BLaER1 treated with 17β-estradiol and CSF1 and Interleukin-3, amounts not matched to agents 10 nM and 100 nM (cell line): ENCODE results near the gene SDK2.

Source experiments
- H3K27ac ChIP-seq, 11 experiments: shearing (Covaris generic); formaldehyde crosslinking; 2 replicates each; pipeline ENCODE4 v1.8.1; 2022
- H3K27me3 ChIP-seq, 11 experiments: shearing (Covaris generic); formaldehyde crosslinking; 2 replicates each; pipeline ENCODE4 v1.8.1; 2022
- H3K36me3 ChIP-seq, 11 experiments: shearing (Covaris generic); formaldehyde crosslinking; 2 replicates each; pipeline ENCODE4 v1.8.1; 2022
- H3K4me1 ChIP-seq, 10 experiments: shearing (Covaris generic); formaldehyde crosslinking; 2 replicates each; pipeline ENCODE4 v1.8.1; 2022
- H3K4me2 ChIP-seq, 11 experiments: shearing (Covaris generic); formaldehyde crosslinking; 2 replicates each; pipeline ENCODE4 v1.8.1; 2022
- H3K4me3 ChIP-seq, 10 experiments: shearing (Covaris generic); formaldehyde crosslinking; 2 replicates each; pipeline ENCODE4 v1.8.1; 2022
- H3K9ac ChIP-seq, 11 experiments: shearing (Covaris generic); formaldehyde crosslinking; 2 replicates each; pipeline ENCODE4 v1.8.1; 2022
- H3K9me3 ChIP-seq, 11 experiments: shearing (Covaris generic); formaldehyde crosslinking; replicated peaks in 1 of 11; 2 replicates each; pipeline ENCODE4 v1.8.1; 2022
- H4K20me1 ChIP-seq, 11 experiments: shearing (Covaris generic); formaldehyde crosslinking; 2 replicates each; pipeline ENCODE4 v1.8.1; 2022
- Cebpa-rat ChIP-seq, 11 experiments: shearing (Covaris generic); IDR thresholded peaks; 2 replicates each; pipeline ENCODE4 v1.8.1; 2022

SDK2 gene

DNA sequence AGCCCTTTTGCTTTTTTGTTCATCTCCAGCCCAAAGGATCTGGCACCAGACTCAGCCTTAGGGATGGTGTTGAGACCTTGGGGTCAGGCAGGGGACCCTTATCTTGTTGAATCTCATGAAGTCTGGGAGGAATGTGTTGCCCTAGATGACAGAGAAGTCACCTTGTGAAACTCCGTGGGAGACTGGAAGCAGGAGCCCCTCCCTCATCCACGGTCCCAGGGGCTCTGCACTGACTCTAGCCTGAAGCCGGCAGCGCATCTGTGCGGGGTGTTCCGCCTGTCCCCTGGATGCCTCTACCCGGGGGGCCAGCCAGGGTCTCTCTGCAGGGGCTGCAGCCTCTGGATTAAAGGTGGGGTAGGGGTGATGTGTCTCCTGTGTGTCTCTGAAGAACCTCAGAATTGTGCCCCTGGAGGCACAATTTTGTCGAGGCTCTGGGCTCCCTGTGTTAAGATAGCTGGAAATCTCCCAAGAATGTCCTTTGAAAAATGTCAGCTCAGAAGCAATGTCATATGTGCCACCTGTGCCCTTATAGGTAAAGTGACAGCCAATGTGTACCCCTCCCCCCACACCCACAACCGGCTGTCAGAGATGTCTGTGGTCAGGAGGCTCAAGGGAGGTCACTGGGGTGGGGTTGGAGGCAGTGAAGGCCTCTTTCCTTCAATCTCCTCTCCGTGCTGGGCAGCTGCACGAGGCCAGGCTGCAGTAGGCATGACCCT is 300.3 kb downstream of the SDK2 start:
- H3K4me1 ChIP-seq: peaks cover 10 to 31% (median 16%) of the 10 kb centered on the region in 10 experiments
- H3K27ac ChIP-seq: no peak overlapping the region; a peak in 1 of 22 replicates
- peak overlapping the region in 9 of 11 experiments; percentile 37 to 63 (median 51); a peak in 14 of 22 replicates for H3K4me2 ChIP-seq
- H3K9me3 ChIP-seq: no peaks in the 10 kb centered on the region
- H3K9ac ChIP-seq: 0 out of 22 replicates have a peak overlapping the region, but pooled peaks of 1 of the 11 experiments have one; percentile 24
- H3K4me3 ChIP-seq: no peak overlapping the region
- H4K20me1 ChIP-seq: no peaks in the 10 kb centered on the region
- no peak for TF ChIP-seq Cebpa-rat (IDR thresholded peaks at IDR 0.05)
- H3K36me3 ChIP-seq: no peaks in the 10 kb centered on the region; a peak in 1 of 22 replicates
- no peaks in the 10 kb centered on the region for H3K27me3 ChIP-seq

- Histone ChIP-seq H3K4me3 (no peak overlapping the region), H3K27ac (peak overlapping the region in 1 of 11 experiments; percentile 17; a peak in 1 of 22 replicates), H3K9me3 (no peaks in the 10 kb centered on the region), H4K20me1 (no peaks in the 10 kb centered on the region), H3K36me3 (no peaks in the 10 kb centered on the region; a peak in 2 of 22 replicates), H3K27me3 (no peaks in the 10 kb centered on the region), H3K4me2 (peak overlapping the region in 10 of 11 experiments; percentile 11 to 63 (median 52); a peak in 18 of 22 replicates), H3K9ac (0 out of 22 replicates have a peak overlapping the region, but pooled peaks of 1 of the 11 experiments have one; percentile 35), H3K4me1 (peaks cover 10 to 38% (median 16%) of the 10 kb centered on the region in 10 experiments)
- TF ChIP-seq Cebpa-rat (IDR thresholded peaks at IDR 0.05): no peak
These were observed 301.0 kb downstream of the SDK2 start for GRCh38 chr17:73343168-73343634.

- TF ChIP-seq Cebpa-rat (IDR thresholded peaks at IDR 0.05): no peak
These were observed 301.6 kb downstream of the SDK2 start for GRCh38 chr17:73342541-73343167.

GRCh38 chr17:73342050-73342522 is 302.2 kb downstream of the SDK2 start:
- no peaks in the 10 kb centered on the region; a peak in 2 of 22 replicates for H3K36me3 ChIP-seq
- H4K20me1 ChIP-seq: no peaks in the 10 kb centered on the region
- H3K4me3 ChIP-seq: no peak overlapping the region
- H3K4me2 ChIP-seq: no peak overlapping the region
- no peak for TF ChIP-seq Cebpa-rat (IDR thresholded peaks at IDR 0.05)
- H3K27ac ChIP-seq: no peak overlapping the region
- H3K9me3 ChIP-seq: no peaks in the 10 kb centered on the region
- H3K9ac ChIP-seq: no peak overlapping the region
- H3K27me3 ChIP-seq: no peaks in the 10 kb centered on the region
- H3K4me1 ChIP-seq: peaks cover 10 to 40% (median 16%) of the 10 kb centered on the region in 10 experiments

More at GRCh38 chr17:73342541-73343167, 301.6 kb downstream of the SDK2 start:
- no peak overlapping the region for H3K4me3 ChIP-seq
- no peaks in the 10 kb centered on the region for H3K9me3 ChIP-seq
- H3K36me3 ChIP-seq: no peaks in the 10 kb centered on the region; a peak in 2 of 22 replicates
- peak overlapping the region in 10 of 11 experiments; percentile 11 to 63 (median 52); a peak in 18 of 22 replicates for H3K4me2 ChIP-seq
- 0 out of 22 replicates have a peak overlapping the region, but pooled peaks of 1 of the 11 experiments have one; percentile 35 for H3K9ac ChIP-seq
- H3K27me3 ChIP-seq: no peaks in the 10 kb centered on the region
- peaks cover 10 to 40% (median 16%) of the 10 kb centered on the region in 10 experiments for H3K4me1 ChIP-seq
- no peaks in the 10 kb centered on the region for H4K20me1 ChIP-seq
- peak overlapping the region in 1 of 11 experiments; percentile 17; a peak in 1 of 22 replicates for H3K27ac ChIP-seq

DNA sequence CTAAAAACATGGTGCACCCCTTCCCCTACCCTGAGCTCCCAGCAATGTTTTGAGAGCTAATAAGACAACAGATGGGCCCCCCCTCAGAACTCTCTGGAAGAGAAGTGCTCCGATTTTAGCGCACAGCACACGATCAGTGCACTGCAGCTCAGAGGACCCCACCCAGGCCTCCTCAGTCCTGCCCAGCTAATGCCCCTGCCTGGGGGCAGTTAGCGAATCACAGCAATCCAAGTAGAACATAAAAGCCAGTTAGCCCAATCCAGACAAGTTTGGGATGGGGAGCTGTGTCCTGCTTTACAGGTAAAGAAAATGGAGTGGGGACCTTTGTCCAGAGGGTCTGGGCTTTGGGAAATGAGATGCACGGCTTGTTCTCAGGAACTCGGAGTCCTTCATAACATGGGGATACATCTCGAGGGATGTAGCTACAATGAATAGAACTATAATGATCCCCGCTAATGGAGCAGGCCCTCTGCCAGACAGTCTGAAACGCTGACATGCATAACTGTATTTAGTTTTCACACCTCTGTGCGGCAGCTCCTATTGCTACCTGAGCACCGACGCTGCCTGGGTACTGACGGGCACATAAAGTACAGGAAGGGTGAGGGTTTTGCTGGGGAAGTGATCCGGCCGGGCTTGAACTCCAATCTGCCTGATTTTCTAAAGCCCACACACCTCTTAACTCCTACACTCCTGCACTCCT is 302.7 kb downstream of the SDK2 start:
- Histone ChIP-seq H4K20me1 (no peaks in the 10 kb centered on the region), H3K27ac (no peak overlapping the region), H3K9me3 (no peaks in the 10 kb centered on the region), H3K4me2 (no peak overlapping the region), H3K36me3 (no peaks in the 10 kb centered on the region; a peak in 2 of 22 replicates), H3K4me3 (no peak overlapping the region), H3K4me1 (peaks cover 10 to 40% (median 16%) of the 10 kb centered on the region in 10 experiments), H3K27me3 (no peaks in the 10 kb centered on the region), H3K9ac (no peak overlapping the region)
- TF ChIP-seq Cebpa-rat (IDR thresholded peaks at IDR 0.05): no peak

- Histone ChIP-seq H3K9ac (no peak overlapping the region), H3K36me3 (no peaks in the 10 kb centered on the region; a peak in 2 of 22 replicates), H3K9me3 (no peaks in the 10 kb centered on the region), H3K4me1 (peaks cover 10 to 40% (median 17%) of the 10 kb centered on the region in 10 experiments), H3K27ac (peak overlapping the region in 2 of 11 experiments; percentile 18 to 32; a peak in 1 of 22 replicates), H3K27me3 (no peaks in the 10 kb centered on the region), H3K4me2 (peak overlapping the region in 4 of 11 experiments; percentile 16 to 54 (median 27); a peak in 4 of 22 replicates), H3K4me3 (no peak overlapping the region), H4K20me1 (no peaks in the 10 kb centered on the region)
- TF ChIP-seq Cebpa-rat (IDR thresholded peaks at IDR 0.05): peak in 2 of 11 experiments; percentile 38 to 61; a peak in 2 of 22 replicates
These were observed 304.1 kb downstream of the SDK2 start for GRCh38 chr17:73340093-73340596.

DNA sequence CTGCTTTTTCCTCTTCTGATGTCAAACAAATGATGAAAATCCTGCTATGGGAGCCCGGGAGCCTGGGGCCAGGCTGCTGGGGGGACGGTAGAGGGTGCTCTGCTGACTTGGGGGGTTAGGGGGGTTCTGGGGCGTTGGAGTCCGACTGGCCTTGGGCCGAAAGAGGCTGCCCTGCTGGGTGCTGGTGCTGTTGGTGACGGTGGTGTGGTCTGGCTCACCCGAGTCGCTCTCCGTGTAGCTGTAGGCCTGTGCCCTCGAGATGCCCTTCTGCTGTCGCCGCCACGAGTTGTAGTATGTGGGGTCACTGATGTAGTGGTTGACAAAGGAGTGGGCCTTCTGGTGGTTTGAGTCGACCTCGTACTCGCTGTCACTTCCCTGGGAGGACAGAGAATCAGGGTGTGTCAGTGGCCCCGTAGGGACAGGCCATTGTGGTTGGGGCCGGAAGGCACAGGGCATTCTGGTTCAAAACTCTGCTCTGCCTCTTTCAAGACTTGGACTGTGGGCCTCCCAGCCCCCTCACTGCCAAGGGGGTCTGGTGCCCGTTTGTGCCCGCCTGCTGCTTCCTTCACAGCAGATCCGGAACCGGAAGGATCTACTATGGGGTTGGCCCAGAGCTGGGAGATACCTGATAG is 305.6 kb downstream of the SDK2 start:
- Histone ChIP-seq H3K9me3 (no peaks in the 10 kb centered on the region), H4K20me1 (no peaks in the 10 kb centered on the region), H3K9ac (no peak overlapping the region), H3K4me3 (no peak overlapping the region), H3K27ac (0 out of 22 replicates have a peak overlapping the region, but pooled peaks of 1 of the 11 experiments have one; percentile 7), H3K27me3 (no peaks in the 10 kb centered on the region), H3K36me3 (no peaks in the 10 kb centered on the region; a peak in 2 of 22 replicates), H3K4me1 (peaks cover 10 to 37% (median 21%) of the 10 kb centered on the region in 10 experiments), H3K4me2 (no peak overlapping the region)
- no peak for TF ChIP-seq Cebpa-rat (IDR thresholded peaks at IDR 0.05)

DNA sequence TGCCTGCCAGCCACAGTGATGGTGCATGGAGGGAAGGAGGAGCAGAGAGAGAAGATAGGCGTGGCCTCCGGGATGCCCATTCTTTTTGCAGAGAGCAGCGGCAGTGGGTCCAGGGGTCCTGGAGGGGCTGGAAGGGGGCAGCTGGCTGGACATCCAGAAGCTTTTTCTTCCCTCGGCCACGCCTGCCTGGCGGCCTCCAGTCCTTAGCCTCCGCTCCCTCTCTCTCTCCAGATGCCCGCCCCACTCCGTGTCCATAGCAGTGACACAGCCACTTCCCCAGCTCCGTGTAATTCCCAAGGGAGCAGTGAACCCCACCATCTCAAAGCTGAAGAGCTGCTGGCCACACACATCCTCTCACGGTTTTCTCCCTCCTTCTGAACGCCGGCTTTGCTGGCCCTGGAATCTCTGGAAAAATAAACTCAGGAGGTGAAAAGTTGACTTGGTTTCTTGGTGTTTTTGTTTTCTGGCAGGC is 306.2 kb downstream of the SDK2 start:
- no peak for TF ChIP-seq Cebpa-rat (IDR thresholded peaks at IDR 0.05)

More for the DNA sequence above, 306.2 kb downstream of the SDK2 start:
- Histone ChIP-seq H4K20me1 (no peaks in the 10 kb centered on the region), H3K9ac (no peak overlapping the region), H3K9me3 (no peaks in the 10 kb centered on the region), H3K4me1 (peaks cover 9 to 31% (median 16%) of the 10 kb centered on the region in 10 experiments), H3K27me3 (no peaks in the 10 kb centered on the region), H3K4me2 (no peak overlapping the region), H3K27ac (no peak overlapping the region), H3K36me3 (no peaks in the 10 kb centered on the region; a peak in 2 of 22 replicates), H3K4me3 (no peak overlapping the region)
